Left lung (tissue), 10 donors: ENCODE measurements around the gene COL5A1. TPM values are rescaled to one million over a fixed set of nuclear protein-coding genes. Genes with fewer than 3 reads are reported as not detected.

ENCODE experiments used
- ATAC-seq: fragments of 200-7000 bp; cut with Tn5 transposase; one replicate; pipeline ENCODE4 v1.9.1; 2020; ENCODE audit warnings: moderate library complexity
- DNase-seq, 4 donors: peaks; one replicate each; pipeline ENCODE4 v3.0.0-alpha.2; 2013 to 2020
- H3K27ac ChIP-seq, 2 donors: fragments of 200-600 bp; sonication (generic) in 1 of 2; one replicate each; pipeline versions ENCODE4 v1.5.0 to v1.8.0; 2020 to 2021
- H3K27me3 ChIP-seq, 2 donors: fragments of 200-600 bp; sonication (generic) in 1 of 2; one replicate each; pipeline versions ENCODE4 v1.5.0 to v1.8.0; 2020 to 2021
- H3K36me3 ChIP-seq, 2 donors: fragments of 200-600 bp; sonication (generic) in 1 of 2; one replicate each; pipeline versions ENCODE4 v1.5.0 to v1.8.0; 2020 to 2021
- H3K4me1 ChIP-seq, 2 donors: fragments of 200-600 bp; one replicate each; pipeline ENCODE4 v1.8.0; 2021
- H3K4me3 ChIP-seq, 2 donors: fragments of 200-600 bp; sonication (generic) in 1 of 2; one replicate each; pipeline versions ENCODE4 v1.5.0 to v1.8.0; 2020 to 2021; ENCODE audit warnings: mild to moderate bottlenecking in 1 of 2
- H3K9me3 ChIP-seq, 2 donors: fragments of 200-600 bp; sonication (generic) in 1 of 2; one replicate each; pipeline versions ENCODE4 v1.5.0 to v1.8.0; 2020 to 2021
- CTCF ChIP-seq, 2 donors: fragments of 200-600 bp; sonication (generic) in 1 of 2; IDR thresholded peaks; one replicate each; pipeline versions ENCODE4 v1.5.0 to v1.8.0; 2021; ENCODE audit warnings: antibody characterized with exemption in 2 of 2
- intact Hi-C, 2 donors: fragments of 100-400 bp; cut with DNase I; formaldehyde crosslinking; loops; one replicate each; pipeline versions ENCODE4 v1.11.2 to v1.14.2; 2022
- polyA plus RNA-seq, 6 donors: library from polyadenylated mRNA; unstranded; fragments of 120-200 nt; gene quantifications; one replicate each; pipeline ENCODE4 v1.2.1, GENCODE V29; 2013; ENCODE audit not compliant: insufficient read length in 6 of 6
- total RNA-seq, 2 donors: library from RNA; stranded (reverse); fragmentation: NEBNext Ultra II Directional; extraction: Animal tissue kit (Norgen Biotek cat#: 25700); gene quantifications; one replicate each; pipeline ENCODE4 v1.2.1, GENCODE V29; 2021
- donor health status: DM: no; HTN: yes; CAD: no.
- donor health status: DM: no; HTN: no; CAD: no.

The COL5A1 gene
- total and polyA plus RNA-seq, 8 donors = 168 to 357 (median 213) TPM

- no peaks in the 10 kb centered on the region for H3K4me1 ChIP-seq
- intact Hi-C loops = no loop called here
- no peaks in the 10 kb centered on the region for H3K36me3 ChIP-seq
- TF ChIP-seq CTCF (IDR thresholded peaks at IDR 0.05) = no peak
- no peak for ATAC-seq
- no peak overlapping the region for H3K27ac ChIP-seq
- no peaks in the 10 kb centered on the region for H3K9me3 ChIP-seq
- DNase-seq = peak in 1 of 4 donors; percentile 29
- no peak overlapping the region for H3K4me3 ChIP-seq
- peaks cover 0 to 28% of the 10 kb centered on the region in 2 donors for H3K27me3 ChIP-seq
Measured at GRCh38 chr9:134858051-134858841, 216.6 kb downstream of the COL5A1 start.

GRCh38 chr9:134860510-134860909, 218.9 kb downstream of the COL5A1 start:
- Histone ChIP-seq H3K27me3 (peaks cover 0 to 25% of the 10 kb centered on the region in 2 donors), H3K36me3 (no peaks in the 10 kb centered on the region), H3K9me3 (no peaks in the 10 kb centered on the region), H3K4me3 (no peak overlapping the region), H3K4me1 (no peaks in the 10 kb centered on the region), H3K27ac (no peak overlapping the region)
- no peak for DNase-seq
- no peak for ATAC-seq
- TF ChIP-seq CTCF (IDR thresholded peaks at IDR 0.05) = no peak
- intact Hi-C loops = no loop called here

- Histone ChIP-seq H3K36me3 (no peaks in the 10 kb centered on the region), H3K9me3 (no peaks in the 10 kb centered on the region), H3K4me1 (no peaks in the 10 kb centered on the region), H3K4me3 (no peak overlapping the region), H3K27ac (no peak overlapping the region), H3K27me3 (peaks cover 0 to 19% of the 10 kb centered on the region in 2 donors)
- no peak for TF ChIP-seq CTCF (IDR thresholded peaks at IDR 0.05)
- intact Hi-C loops = no loop called here
- no peak for DNase-seq
- ATAC-seq = no peak
Measured at GRCh38 chr9:134861595-134862334, 220.2 kb downstream of the COL5A1 start.

- intact Hi-C loops = no loop called here
- DNase-seq (peak in 1 of 4 donors; percentile 54), ATAC-seq (no peak)
- TF ChIP-seq CTCF (IDR thresholded peaks at IDR 0.05) = no peak
- H3K9me3 ChIP-seq = no peaks in the 10 kb centered on the region
- no peaks in the 10 kb centered on the region for H3K4me1 ChIP-seq
- peaks cover 0 to 17% of the 10 kb centered on the region in 2 donors for H3K27me3 ChIP-seq
- no peak overlapping the region for H3K27ac ChIP-seq
- H3K36me3 ChIP-seq = no peaks in the 10 kb centered on the region
- H3K4me3 ChIP-seq = no peak overlapping the region
Measured at GRCh38 chr9:134863306-134863902, 221.8 kb downstream of the COL5A1 start.
